K562 (cell line): ENCODE data around the gene QRFP. TPM values are rescaled to one million over a fixed set of nuclear protein-coding genes. Genes with fewer than 3 reads are reported as not detected.
A peak's percentile ranks its signal among the peaks of the same experiment; 100 is the strongest.

Source experiments
- ATAC-seq: fragments of 200-7000 bp; cut with Tn5 transposase; 3 replicates; pipeline ENCODE4 v1.9.1; 2020; ENCODE audit warnings: moderate library complexity
- BruUV-seq: library from RNA; stranded (reverse); fragments of 400-500 nt; replicated peaks from 2 replicates; lab custom pipeline; 2021; lab: Mats Ljungman, UMichigan
- CTCF ChIA-PET: fragments of 300-600 bp; formaldehyde crosslinking; extraction: SDS; loops from one replicate; lab custom pipeline; 2021; ENCODE audit warnings: low intra/inter-chr PET ratio; lab: Yijun Ruan, JAX
- POLR2A ChIA-PET: fragments of 300-600, 350-650 bp; sonication (Branson Sonifier 250); formaldehyde crosslinking; extraction: SDS; loops from one replicate; lab custom pipeline; 2021; ENCODE audit warnings: antibody characterized with exemption, inconsistent platforms; lab: Yijun Ruan, JAX
- DNase-seq, 4 experiments: peaks; one replicate each; pipeline versions ENCODE4 v3.0.0 to v3.0.0-alpha.2; 2011 to 2018; ENCODE audit warnings: low spot score in 3 of 4, mixed read lengths in 3 of 4; ENCODE audit errors: extremely low read depth in 1 of 4
- FAIRE-seq: peaks from 2 replicates; lab custom pipeline; 2011; peaks lifted over from hg19 to GRCh38; lab: Jason Lieb, UNC
- H2AFZ ChIP-seq: 2 replicates; pipeline ENCODE4 v1.6.0; 2011; ENCODE audit warnings: low read depth, low read length, control low read depth, inconsistent platforms
- H3K27ac ChIP-seq: fragments of 200-600 bp; 3 replicates; pipeline ENCODE4 v1.8.0; 2011; ENCODE audit warnings: low read depth, mild to moderate bottlenecking, control low read depth, inconsistent platforms, low read length, moderate library complexity, mixed read lengths; ENCODE audit errors: extremely low read depth
- H3K27me3 ChIP-seq, 2 experiments: fragments of 300-600 bp in 1 of 2; 2 replicates in 1 of 2; 3 replicates in 1 of 2; pipeline versions ENCODE4 v1.6.0 to v1.8.0; 2011; ENCODE audit warnings: inconsistent platforms in 2 of 2, low read length in 2 of 2, mild to moderate bottlenecking in 1 of 2, mixed read lengths in 1 of 2, moderate library complexity in 1 of 2; ENCODE audit not compliant: control insufficient read depth in 2 of 2, insufficient read depth in 2 of 2
- H3K36me3 ChIP-seq: fragments of 300-600 bp; 3 replicates; pipeline ENCODE4 v1.8.0; 2011; ENCODE audit warnings: mild to moderate bottlenecking, low read length, inconsistent platforms; ENCODE audit not compliant: control insufficient read depth, insufficient read depth
- H3K4me1 ChIP-seq, 2 experiments: fragments of 200-600 bp in 1 of 2; replicated peaks in 1 of 2; 2 replicates in 1 of 2; 3 replicates in 1 of 2; pipeline versions ENCODE4 v1.5.1 to v1.8.0; 2011; ENCODE audit warnings: inconsistent platforms in 2 of 2, low read length in 2 of 2, mild to moderate bottlenecking in 1 of 2, mixed read lengths in 1 of 2, moderate library complexity in 1 of 2; ENCODE audit not compliant: control insufficient read depth in 2 of 2, insufficient read depth in 2 of 2
- H3K4me2 ChIP-seq: 2 replicates; pipeline ENCODE4 v1.6.1; 2011; ENCODE audit warnings: low read length, control low read depth, inconsistent platforms, mixed read lengths; ENCODE audit not compliant: insufficient read depth
- H3K4me3 ChIP-seq: fragments of 200-600 bp; sonication (generic), shearing (Covaris generic); 2 replicates; pipeline ENCODE4 v1.5.1; 2016; ENCODE audit warnings: control low read depth, inconsistent platforms
- H3K79me2 ChIP-seq: fragments of 200-600 bp; 3 replicates; pipeline ENCODE4 v1.8.0; 2011; ENCODE audit warnings: low read length, inconsistent platforms; ENCODE audit not compliant: control insufficient read depth, insufficient read depth
- H3K9ac ChIP-seq, 2 experiments: 2 replicates each; pipeline versions ENCODE4 v1.6.0 to v1.6.1; 2011; ENCODE audit warnings: low read depth in 2 of 2, low read length in 2 of 2, control low read depth in 1 of 2, inconsistent platforms in 1 of 2, mild to moderate bottlenecking in 1 of 2, mixed read lengths in 1 of 2; ENCODE audit not compliant: insufficient read depth in 1 of 2
- H3K9me1 ChIP-seq: one replicate; pipeline ENCODE4 v1.6.0; 2011; ENCODE audit warnings: inconsistent platforms, mild to moderate bottlenecking, low read length, moderate library complexity; ENCODE audit not compliant: control insufficient read depth, insufficient read depth
- H3K9me3 ChIP-seq: replicated peaks from 2 replicates; pipeline ENCODE4 v1.5.1; 2011; ENCODE audit warnings: low read depth, low read length, inconsistent platforms; ENCODE audit not compliant: control insufficient read depth, insufficient read depth
- H4K20me1 ChIP-seq: replicated peaks from 2 replicates; pipeline ENCODE4 v1.6.1; 2011; ENCODE audit warnings: low read length, inconsistent platforms, mixed read lengths; ENCODE audit not compliant: control insufficient read depth, insufficient read depth
- ASH1L ChIP-seq: fragments of 450-650 bp; IDR thresholded peaks from 2 replicates; pipeline ENCODE4 v1.6.1; 2018; ENCODE audit warnings: borderline replicate concordance, mild to moderate bottlenecking, low read depth; ENCODE audit not compliant: partially characterized antibody
- CBFB ChIP-seq: sonication (generic); formaldehyde crosslinking; IDR thresholded peaks from 2 replicates; pipeline ENCODE4 v1.4.0; 2020; ENCODE audit warnings: mild to moderate bottlenecking, missing genetic modification reagents
- ETV6 ChIP-seq, 3 experiments: fragments of 150-350 bp in 1 of 3; sonication (generic) in 1 of 3; formaldehyde crosslinking in 1 of 3; IDR thresholded peaks; 2 replicates each; pipeline versions ENCODE4 v1.6.1 to v1.8.0; 2014 to 2022; ENCODE audit warnings: borderline replicate concordance in 2 of 3, low read depth in 2 of 3, antibody characterized with exemption in 1 of 3, low read length in 1 of 3, mild to moderate bottlenecking in 1 of 3, missing genetic modification reagents in 1 of 3
- GATAD2A ChIP-seq: fragments of 450-650 bp; IDR thresholded peaks from 2 replicates; pipeline ENCODE4 v1.6.1; 2017
- MTA3 ChIP-seq: fragments of 450-650 bp; formaldehyde crosslinking; IDR thresholded peaks from 2 replicates; pipeline ENCODE4 v1.6.1; 2017; ENCODE audit warnings: mild to moderate bottlenecking, borderline replicate concordance
- NCOA1 ChIP-seq: fragments of 450-650 bp; IDR thresholded peaks from 2 replicates; pipeline ENCODE4 v1.6.1; 2016; ENCODE audit warnings: low read depth
- POU5F1 ChIP-seq: fragments of 150-350 bp; IDR thresholded peaks from 2 replicates; pipeline ENCODE4 v1.6.1; 2014; ENCODE audit warnings: borderline replicate concordance, low read length, low read depth, mild to moderate bottlenecking; ENCODE audit not compliant: partially characterized antibody
- U2AF1 ChIP-seq: fragments of 200-400 bp; formaldehyde crosslinking; optimal IDR thresholded peaks from 2 replicates; pipeline ENCODE3; 2017; ENCODE audit warnings: mild to moderate bottlenecking, low read depth, low read length, moderate library complexity
- ZNF398 ChIP-seq: fragments of 250-450 bp; sonication (Bioruptor Pico); IDR thresholded peaks from 2 replicates; pipeline ENCODE4 v1.8.0; 2021; ENCODE audit warnings: moderate library complexity, mild to moderate bottlenecking, inconsistent platforms
- ZNF512 ChIP-seq: IDR thresholded peaks from 2 replicates; pipeline ENCODE4 v1.6.1; 2016; ENCODE audit warnings: missing genetic modification characterization, missing compliant biosample characterization
- WGBS: fragments of 100-300 bp; shearing (Covaris generic); methylation state at CpG from one replicate; pipeline ENCODE4 v1.1.6; 2016; ENCODE audit warnings: low coverage, mixed read lengths; ENCODE audit not compliant: insufficient coverage; ENCODE audit errors: missing lambda C conversion rate; 5-methylcytosine and 5-hydroxymethylcytosine counted together
- in situ Hi-C: fragments of 300-500 bp; cut with MboI; formaldehyde crosslinking; loops from 4 replicates; pipeline ENCODE4 v1.15.0; 2018; ENCODE audit warnings: inconsistent platforms, mixed read lengths
- intact Hi-C: fragments of 100-400 bp; cut with micrococcal nuclease; formaldehyde crosslinking; loops from 2 replicates; pipeline ENCODE4 v1.14.2; 2022
- polyA plus RNA-seq, 8 experiments: library from polyadenylated mRNA; depleted of rRNA in 4 of 8; stranded (reverse) in 5 of 8; unstranded in 3 of 8; fragments of >200 nt; fragmentation: Nextera tagmentation in 2 of 8; fragmentation: Illumina TruSeq in 1 of 8; extraction: Ambion mirVana in 2 of 8; extraction: Trizol in 1 of 8; gene quantifications; 2 replicates each; pipeline versions ENCODE4 v1.2.1 to v1.2.3, GENCODE V29; 2011 to 2014; ENCODE audit warnings: inconsistent platforms in 1 of 8, missing spikeins in 1 of 8
- total RNA-seq, 7 experiments: library from RNA; depleted of rRNA in 6 of 7; stranded (reverse); fragments of >200 nt in 6 of 7; fragmentation: Illumina TruSeq in 2 of 7; extraction: Trizol in 2 of 7; gene quantifications; 2 replicates each; pipeline versions ENCODE4 v1.2.1 to v1.2.3, GENCODE V29; 2011 to 2021; ENCODE audit warnings: low replicate concordance in 1 of 7

QRFP gene
- total and polyA plus RNA-seq, 9 of the 15 experiments (the other 6 are each of a cell fraction or from before 2014, with no cell fraction given), result not detected

GRCh38 chr9:130927995-130928900, 31.6 kb upstream of the QRFP start:
- Histone ChIP-seq H3K36me3 (no peaks in the 10 kb centered on the region), H3K9ac (no peak overlapping the region; a peak in 1 of 4 replicates), H3K4me2 (no peak overlapping the region), H4K20me1 (peaks cover 82% of the 10 kb centered on the region), H3K9me3 (no peaks in the 10 kb centered on the region), H3K4me1 (peaks cover 0 to 52% of the 10 kb centered on the region in 2 experiments; a peak in 2 of 5 replicates), H2AFZ (no peak overlapping the region), H3K27ac (no peak overlapping the region), H3K4me3 (no peak overlapping the region), H3K27me3 (peaks cover 95 to 100% of the 10 kb centered on the region in 2 experiments), H3K9me1 (peaks cover 4% of the 10 kb centered on the region), H3K79me2 (no peaks in the 10 kb centered on the region)
- ChIA-PET POLR2A (interaction anchor here (0.6 to 26.8 kb wide), 16 partner anchors 8 to 197 kb away, joined by 3 to 582 read pairs (median 4); partner anchors contain the start of gene NUP214), CTCF (no interaction called here)
- no peak for ATAC-seq
- no TSS peak for BruUV-seq
- in situ Hi-C loops (no loop called here), intact Hi-C loops (no loop called here)
- WGBS, result 2% methylated on average over 14 of the region's 14 CpGs
- TF ChIP-seq CBFB (CRISPR knock-in tag) (no peak), MTA3 (no peak), U2AF1 (no peak), ZNF512 (tag) (no peak), ZNF398 (no peak), ASH1L (no peak), NCOA1 (no peak), ETV6 (IDR thresholded peaks at IDR 0.05; ENCODE audit: borderline replicate concordance in 1 of 2, low read depth in 2 of 2, low read length in 1 of 2) (no peak), ETV6 (CRISPR knock-in tag; IDR thresholded peaks at IDR 0.05; ENCODE audit: borderline replicate concordance) (no peak), GATAD2A (no peak), POU5F1 (no peak)
- FAIRE-seq, result peak; percentile 15
- peak in 3 of 4 experiments; percentile 64 to 73 (median 66) for DNase-seq
